ENCODE measurements around the gene NCOR1.
"Not testable (repeated sequence)": the region's sequence is repeated elsewhere in the genome, so short reads cannot be mapped to it uniquely, and the experiment has no call there.

Gene NCOR1

GRCh38 chr17:16100737-16101400 lies 114.5 kb downstream of the NCOR1 start:
- DNase-seq (ENCODE audit: low read depth, low spot score): no peak

- DNase-seq (ENCODE audit: low read depth, low spot score): no peak
Measured at GRCh38 chr17:16091773-16092172, 123.6 kb downstream of the NCOR1 start.

GRCh38 chr17:16086957-16087356 lies 128.4 kb downstream of the NCOR1 start:
- DNase-seq (ENCODE audit: low read depth, low spot score): no peak

DNA sequence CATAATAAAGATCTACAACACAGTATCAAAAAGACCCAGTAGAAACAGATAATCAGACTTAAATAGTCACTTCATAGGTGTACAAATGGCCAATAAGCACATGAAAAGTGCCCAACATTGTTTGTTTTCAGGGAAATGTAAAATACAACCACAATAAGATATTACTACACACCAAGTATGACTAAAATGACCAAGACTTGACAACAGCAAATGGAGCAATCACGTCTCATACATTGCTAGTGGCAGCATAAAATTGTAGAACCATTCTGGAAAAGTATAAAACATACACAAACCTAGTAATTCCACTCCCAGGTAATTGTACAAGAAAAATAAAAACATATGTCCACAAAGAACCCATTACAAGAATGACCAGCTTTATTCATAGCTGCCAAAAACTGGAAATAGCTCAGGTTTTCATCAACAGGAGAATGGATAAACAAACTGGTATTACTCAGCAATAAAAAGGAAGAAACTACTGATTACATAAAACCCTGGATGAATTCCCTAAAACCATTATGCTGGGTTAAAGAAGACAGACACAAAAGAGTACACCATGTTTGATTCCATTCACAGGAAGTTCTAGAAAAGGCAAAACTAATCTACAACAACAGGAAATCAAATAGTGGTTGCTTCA lies 130.2 kb downstream of the NCOR1 start:
- DNase-seq (ENCODE audit: low read depth, low spot score): no peak

GRCh38 chr17:16083223-16083622 lies 132.1 kb downstream of the NCOR1 start:
- DNase-seq (ENCODE audit: low read depth, low spot score): no peak

DNA sequence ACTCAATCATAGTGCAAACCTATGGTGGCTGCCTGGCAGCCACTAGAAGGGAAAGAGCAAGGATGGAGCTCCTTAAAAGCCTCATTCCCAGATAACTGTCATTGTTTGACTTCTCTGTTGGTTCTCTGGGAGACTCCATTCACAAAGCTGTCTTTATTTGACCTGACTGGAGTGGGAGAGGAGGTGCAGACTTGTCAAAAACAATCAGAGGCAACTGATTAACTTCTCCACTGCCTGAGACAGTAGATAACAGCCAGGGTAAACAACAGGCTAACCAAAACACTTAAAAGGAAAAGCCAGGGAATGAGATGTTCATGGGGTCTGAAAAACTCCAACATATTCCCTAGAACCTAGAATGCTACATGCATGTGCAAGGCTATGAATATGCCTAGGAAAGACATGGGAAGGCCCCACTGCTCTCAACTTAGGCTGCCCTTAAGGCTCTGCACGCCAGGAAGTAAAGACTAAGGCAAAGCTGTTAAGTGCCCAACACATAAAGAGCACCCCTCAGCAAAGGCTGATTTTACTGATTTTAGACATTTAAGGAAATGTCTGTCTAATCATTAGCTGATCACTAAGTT lies 133.7 kb downstream of the NCOR1 start:
- DNase-seq (ENCODE audit: low read depth, low spot score): no peak

DNA sequence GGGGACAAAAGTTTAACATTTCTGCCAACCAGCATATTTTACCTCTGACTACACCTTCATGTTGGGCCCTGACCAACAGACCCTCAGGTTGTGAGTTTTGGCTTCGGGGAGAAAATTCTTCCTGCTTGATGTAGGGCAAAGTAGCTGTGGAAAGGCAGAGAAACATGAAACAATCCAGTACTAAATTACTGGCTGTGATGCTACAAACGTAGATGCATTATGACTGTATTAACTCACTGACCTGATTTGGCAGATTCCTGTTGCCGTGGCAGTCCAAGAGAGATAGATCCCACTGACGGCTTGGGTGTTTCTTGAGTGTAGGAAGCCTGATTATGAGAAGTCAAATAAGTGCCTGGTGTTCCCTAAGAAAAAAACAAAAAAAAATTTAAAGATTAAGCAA lies 135.0 kb downstream of the NCOR1 start:
- DNase-seq (ENCODE audit: low read depth, low spot score): no peak

DNA sequence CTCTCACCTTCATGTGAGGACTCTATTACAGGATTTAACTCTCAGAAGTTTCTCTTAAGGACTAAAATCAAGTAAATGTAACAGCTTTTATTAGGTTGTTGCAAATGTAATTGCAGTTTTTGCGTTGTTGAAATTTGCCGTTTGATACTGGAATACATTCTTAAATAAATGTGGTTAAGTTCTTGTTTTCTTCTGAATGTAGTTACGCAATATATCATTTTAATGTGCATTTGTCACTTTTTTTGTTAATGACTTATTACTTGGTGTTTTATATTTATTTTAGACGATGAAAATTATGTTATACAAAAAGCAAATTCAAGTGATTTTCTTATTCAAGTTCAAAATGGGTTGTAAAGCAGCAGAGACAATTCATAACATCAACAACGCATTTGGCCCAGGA lies 139.4 kb downstream of the NCOR1 start:
- DNase-seq (ENCODE audit: low read depth, low spot score): no peak

GRCh38 chr17:16074423-16074822 lies 140.9 kb downstream of the NCOR1 start:
- no peak for DNase-seq (ENCODE audit: low read depth, low spot score)

DNA sequence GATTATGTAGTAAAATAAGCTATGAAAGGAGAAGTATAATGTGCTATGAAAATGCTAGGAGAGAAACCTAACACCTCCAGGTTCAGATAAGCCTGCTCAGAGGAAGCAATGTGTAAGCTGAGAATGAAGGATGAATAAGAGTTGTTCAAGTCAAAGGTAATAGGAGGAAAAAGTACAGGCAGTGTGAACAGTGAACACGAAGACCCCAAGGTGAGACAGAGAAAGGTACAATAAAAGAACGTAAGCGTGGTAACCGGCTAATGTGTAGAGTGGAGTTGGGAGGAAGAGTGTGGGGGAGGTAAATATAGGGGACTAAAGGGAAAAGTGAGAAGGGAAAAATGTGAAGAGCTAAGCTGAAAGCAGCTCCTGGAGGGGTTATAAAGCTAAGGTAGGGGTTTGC lies 141.5 kb downstream of the NCOR1 start:
- DNase-seq (ENCODE audit: low read depth, low spot score): no peak

GRCh38 chr17:16072031-16072430 lies 143.3 kb downstream of the NCOR1 start:
- DNase-seq (ENCODE audit: low read depth, low spot score): no peak

DNA sequence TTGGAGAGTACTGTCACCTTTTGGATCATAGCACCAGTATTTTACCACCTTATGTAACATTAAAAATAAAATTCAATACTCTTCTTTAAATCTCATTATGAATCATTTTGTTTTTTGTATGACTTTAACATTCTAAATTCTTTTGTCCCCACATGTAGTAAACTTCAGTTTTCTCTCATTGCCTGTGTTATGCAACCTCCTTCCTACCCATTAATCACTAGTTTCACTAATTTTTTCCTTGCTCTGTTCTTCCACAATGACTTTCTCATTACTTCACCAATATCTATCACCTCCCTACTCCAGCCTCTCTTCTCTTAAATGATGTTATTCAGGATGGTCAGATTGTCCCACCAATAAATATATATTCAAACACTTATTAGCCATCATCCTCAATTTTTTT lies 147.0 kb downstream of the NCOR1 start:
- no peak for DNase-seq (ENCODE audit: low read depth, low spot score)

DNA sequence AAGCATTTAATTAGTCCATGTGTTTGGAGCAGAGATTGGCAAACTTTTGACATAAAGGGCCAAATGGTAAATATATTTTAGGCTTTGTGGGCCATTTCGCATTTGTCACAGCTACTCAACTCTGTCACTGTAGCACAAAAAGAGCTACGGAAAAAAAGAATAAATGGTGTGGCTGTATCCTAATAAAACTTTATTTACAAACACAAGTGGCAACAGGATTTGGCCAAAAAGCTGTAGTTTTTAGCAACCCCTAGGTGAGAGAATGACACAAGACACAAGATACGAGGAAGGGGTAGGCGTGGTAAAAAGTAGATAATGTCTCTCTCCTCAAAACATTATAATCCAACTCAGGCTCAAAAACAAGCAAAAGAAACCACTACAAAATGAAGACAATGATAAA lies 149.2 kb downstream of the NCOR1 start:
- no peak for DNase-seq (ENCODE audit: low read depth, low spot score)

DNA sequence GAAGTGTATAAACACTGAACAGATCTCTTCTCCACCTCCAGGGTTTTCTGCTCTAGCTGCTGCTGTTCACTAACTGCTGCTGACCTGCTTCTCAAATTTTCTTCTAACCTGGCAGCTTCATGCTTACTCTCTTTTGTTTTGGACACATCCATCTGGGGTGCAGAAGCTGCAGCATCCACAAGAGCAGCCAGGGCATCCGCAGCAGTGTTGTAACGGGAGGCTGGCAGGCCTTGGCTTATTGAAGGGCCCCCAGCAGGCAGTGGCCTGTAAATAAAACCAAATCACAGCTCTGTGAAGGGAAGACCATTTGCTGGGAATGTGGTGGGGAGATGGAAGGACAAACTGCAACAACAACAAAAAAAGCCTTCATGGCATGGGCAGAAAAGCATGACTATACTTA lies 153.7 kb downstream of the NCOR1 start:
- DNase-seq (ENCODE audit: low read depth, low spot score): no peak

DNA sequence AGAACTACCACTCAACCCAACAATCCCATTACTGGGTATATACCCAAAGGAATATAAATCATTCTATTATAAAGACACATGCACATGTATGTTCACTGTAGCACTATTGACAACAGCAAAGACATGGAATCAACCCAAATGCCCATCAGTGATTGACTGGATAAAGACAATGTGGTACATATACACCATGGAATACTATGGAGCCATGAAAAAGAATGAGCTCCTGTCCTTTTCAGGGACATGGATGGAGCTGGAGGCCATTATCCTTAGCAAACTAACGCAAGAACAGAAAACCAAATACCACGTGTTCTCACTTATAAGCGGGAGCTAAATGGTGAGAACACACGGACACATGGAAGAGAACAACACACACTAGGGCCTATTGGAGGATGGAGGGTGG lies 160.2 kb downstream of the NCOR1 start:
- not testable (repeated sequence) for DNase-seq (ENCODE audit: low read depth, low spot score)

DNA sequence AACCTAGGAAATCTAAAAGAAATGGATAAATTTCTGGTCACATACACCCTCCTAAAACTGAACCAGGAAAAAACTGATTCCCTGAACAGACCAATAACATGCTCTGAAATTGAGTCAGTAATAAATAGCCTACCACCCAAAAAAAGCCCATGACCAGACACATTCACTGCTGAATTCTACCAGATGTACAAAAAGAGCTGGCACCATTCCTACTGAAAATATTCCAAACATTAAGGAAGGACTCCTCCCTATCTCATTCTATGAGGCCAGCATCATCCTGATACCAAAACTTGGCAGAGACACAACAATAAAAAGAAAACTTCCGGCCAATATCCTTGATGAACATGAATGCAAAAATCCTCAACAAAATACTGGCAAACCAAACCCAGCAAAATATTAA lies 162.8 kb downstream of the NCOR1 start:
- no peak for DNase-seq (ENCODE audit: low read depth, low spot score)

DNA sequence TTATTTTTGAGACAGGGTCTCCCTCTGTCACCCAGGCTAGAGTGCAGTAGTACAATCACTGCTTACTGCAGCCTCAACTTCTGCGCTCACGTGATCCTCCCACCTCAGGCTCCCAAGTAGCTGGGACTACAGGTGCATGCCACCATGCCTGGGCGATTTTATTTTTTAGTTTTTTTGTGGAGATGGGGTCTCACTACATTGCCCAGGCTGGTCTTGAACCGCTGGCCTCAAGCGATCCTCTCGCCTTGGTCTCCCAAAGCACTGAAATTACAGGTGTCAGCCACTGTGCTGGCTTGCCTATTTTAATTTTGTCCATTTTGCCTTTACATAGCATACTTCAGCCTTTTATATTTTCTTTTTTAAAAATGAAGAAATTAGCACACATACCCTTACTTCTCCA lies 164.5 kb downstream of the NCOR1 start:
- no peak for DNase-seq (ENCODE audit: low read depth, low spot score)

GRCh38 chr17:16048811-16049449 lies 166.4 kb downstream of the NCOR1 start:
- DNase-seq (ENCODE audit: low read depth, low spot score): no peak

DNA sequence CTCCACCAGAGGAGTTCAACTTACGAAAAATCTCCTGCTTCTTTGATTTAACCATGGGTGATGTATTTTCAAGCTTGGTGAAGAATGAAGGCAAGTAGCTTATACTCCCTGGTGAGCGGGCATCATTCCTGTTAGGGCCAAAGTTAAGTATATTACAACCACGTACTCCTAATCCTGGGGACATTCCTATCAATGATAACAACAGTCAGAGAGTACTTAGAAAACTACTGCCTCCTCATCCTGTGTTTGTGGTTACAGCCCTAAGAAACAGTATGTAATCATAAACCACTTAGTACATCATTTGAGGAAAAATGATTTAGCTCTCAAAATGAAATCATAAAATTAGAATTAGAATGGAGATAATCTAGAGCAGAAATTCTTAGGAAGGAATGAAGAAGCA lies 168.4 kb downstream of the NCOR1 start:
- no peak for DNase-seq (ENCODE audit: low read depth, low spot score)

DNA sequence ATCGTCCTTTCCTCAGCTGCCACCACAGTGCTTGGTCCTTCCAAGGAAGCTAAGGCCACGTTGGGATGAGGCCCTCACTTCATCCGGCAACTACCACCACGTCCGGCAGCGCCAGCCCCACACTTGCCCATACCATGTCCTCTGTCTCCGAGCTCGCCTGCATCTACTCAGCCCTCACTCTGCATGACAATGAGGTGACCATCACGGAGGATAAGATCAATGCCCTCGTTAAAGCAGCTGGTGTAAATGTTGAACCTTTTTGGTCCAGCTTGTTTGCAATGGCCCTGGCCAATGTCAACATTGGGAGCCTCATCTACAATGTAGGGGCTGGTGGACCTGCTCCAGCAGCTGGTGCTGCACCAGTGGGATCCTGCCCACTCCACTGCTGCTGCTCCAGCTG lies 170.8 kb downstream of the NCOR1 start:
- DNase-seq (ENCODE audit: low read depth, low spot score): no peak

DNA sequence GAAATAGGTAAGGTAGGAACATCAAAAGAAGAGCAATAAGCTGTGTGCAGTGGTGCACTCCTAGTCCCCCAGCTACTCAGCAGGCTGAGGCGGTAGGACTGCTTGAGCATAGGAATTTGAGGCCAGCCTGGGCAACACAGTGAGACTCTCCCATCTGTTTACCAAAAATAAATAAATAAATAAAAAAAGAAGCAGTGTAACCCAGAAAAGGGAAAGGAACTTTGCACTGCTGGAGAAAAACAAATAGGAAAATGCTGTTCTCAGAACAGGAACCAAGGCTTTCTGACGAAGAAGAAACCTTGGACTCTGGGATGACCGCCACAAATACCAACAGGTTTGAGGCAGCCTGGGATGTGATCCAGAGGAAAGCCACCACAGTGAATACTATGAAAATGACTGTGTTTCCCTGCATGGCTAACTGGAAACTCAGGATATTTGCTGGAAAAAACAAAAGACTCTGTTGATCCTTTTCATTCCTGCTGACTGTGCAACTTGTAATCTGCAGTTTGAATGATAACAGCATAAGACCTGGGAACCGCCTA lies 174.6 kb downstream of the NCOR1 start:
- no peak for DNase-seq (ENCODE audit: low read depth, low spot score)

- no peak for DNase-seq (ENCODE audit: low read depth, low spot score)
Measured at GRCh38 chr17:16037636-16038035, 177.7 kb downstream of the NCOR1 start.

- no peak for DNase-seq (ENCODE audit: low read depth, low spot score)
Measured at GRCh38 chr17:16036261-16036660, 179.1 kb downstream of the NCOR1 start.
